IPS DF 6.9 (cell line): ENCODE measurements around the gene ASB3.
A peak's percentile ranks its signal among the peaks of the same experiment; 100 is the strongest.
"Not testable (repeated sequence)": the region's sequence is repeated elsewhere in the genome, so short reads cannot be mapped to it uniquely, and the experiment has no call there.

ENCODE experiments used
- DNase-seq: peaks from one replicate; pipeline ENCODE4 v3.0.0-alpha.2; 2013; ENCODE audit warnings: low read depth, low spot score
- H3K27ac ChIP-seq: one replicate; pipeline ENCODE4 v1.5.1; 2013; ENCODE audit warnings: low read length, control low read depth
- H3K27me3 ChIP-seq: 2 replicates; pipeline ENCODE4 v1.6.1; 2013; ENCODE audit warnings: mild to moderate bottlenecking, low read length; ENCODE audit not compliant: control insufficient read depth, insufficient read depth
- H3K36me3 ChIP-seq: 2 replicates; pipeline ENCODE4 v1.6.1; 2013; ENCODE audit warnings: low read length; ENCODE audit not compliant: control insufficient read depth, insufficient read depth
- H3K4me1 ChIP-seq: 2 replicates; pipeline ENCODE4 v1.6.1; 2013; ENCODE audit warnings: low read length; ENCODE audit not compliant: control insufficient read depth, insufficient read depth
- H3K4me3 ChIP-seq: 2 replicates; pipeline ENCODE4 v1.5.1; 2013; ENCODE audit warnings: mild to moderate bottlenecking, low read length
- H3K9me3 ChIP-seq: 2 replicates; pipeline ENCODE4 v1.6.1; 2013; ENCODE audit warnings: low read length, inconsistent platforms; ENCODE audit not compliant: control insufficient read depth, insufficient read depth
- WGBS: extraction: QIAGEN DNeasy Blood & Tissue Kit; methylation state at CpG from one replicate; pipeline ENCODE4 v1.1.7; 2013; ENCODE audit warnings: mixed read lengths, missing lambda C conversion rate; ENCODE audit not compliant: insufficient read length, insufficient coverage; 5-methylcytosine and 5-hydroxymethylcytosine counted together

Gene ASB3

GRCh38 chr2:53786705-53787613 is at the start of gene ASB3, which contains the start of gene ERLEC1:
Gene ASB3 (minus strand): TSS chr2:53786953. CDS start chr2:53765572, 21,381 bp downstream.
Gene ERLEC1 (plus strand): TSS chr2:53787044. CDS start chr2:53787211, 167 bp downstream.
- Histone ChIP-seq H3K4me1 (no peaks in the 10 kb centered on the region), H3K36me3 (no peaks in the 10 kb centered on the region), H3K9me3 (no peaks in the 10 kb centered on the region), H3K27me3 (no peaks in the 10 kb centered on the region), H3K27ac (no peak within 1 kb of the TSS), H3K4me3 (peak within 1 kb of the TSS; percentile 90)
- DNase-seq: peak; percentile 72
- WGBS: no CpG with 5 or more reads among the region's 77 CpGs

- H3K4me3 ChIP-seq, H3K27ac ChIP-seq, H3K27me3 ChIP-seq, H3K4me1 ChIP-seq, H3K36me3 ChIP-seq, DNase-seq, H3K9me3 ChIP-seq: not testable (repeated sequence)
- WGBS: no CpG with 5 or more reads among the region's 4 CpGs
Measured at GRCh38 chr2:53829980-53830290, 43.2 kb upstream of the ASB3 start.

- Histone ChIP-seq H3K4me1 (peaks cover 3% of the 10 kb centered on the region; the same call in 1 of the 2 replicates), H3K4me3 (no peak overlapping the region), H3K36me3 (no peaks in the 10 kb centered on the region), H3K27me3 (no peaks in the 10 kb centered on the region), H3K9me3 (no peaks in the 10 kb centered on the region), H3K27ac (no peak overlapping the region)
- DNase-seq: no peak
- 100% methylated on average over 2 of the region's 11 CpGs for WGBS
Measured at GRCh38 chr2:53829273-53829979, 42.7 kb upstream of the ASB3 start.

GRCh38 chr2:53828331-53828730 is 41.6 kb upstream of the ASB3 start:
- DNase-seq: no peak
- no peaks in the 10 kb centered on the region for H3K27me3 ChIP-seq
- no peaks in the 10 kb centered on the region for H3K9me3 ChIP-seq
- H3K4me3 ChIP-seq: no peak overlapping the region
- H3K36me3 ChIP-seq: no peaks in the 10 kb centered on the region
- no CpG with 5 or more reads among the region's 4 CpGs for WGBS
- H3K4me1 ChIP-seq: peaks cover 3% of the 10 kb centered on the region; the same call in 1 of the 2 replicates
- no peak overlapping the region for H3K27ac ChIP-seq

- no peak for DNase-seq
- Histone ChIP-seq H3K4me1 (peaks cover 3% of the 10 kb centered on the region; the same call in 1 of the 2 replicates), H3K4me3 (no peak overlapping the region), H3K36me3 (no peaks in the 10 kb centered on the region), H3K27ac (no peak overlapping the region), H3K27me3 (no peaks in the 10 kb centered on the region), H3K9me3 (no peaks in the 10 kb centered on the region)
- WGBS: no CpG with 5 or more reads among the region's 3 CpGs
Measured at GRCh38 chr2:53827398-53828175, 40.8 kb upstream of the ASB3 start.

- no peaks in the 10 kb centered on the region for H3K9me3 ChIP-seq
- no peaks in the 10 kb centered on the region for H3K27me3 ChIP-seq
- H3K4me3 ChIP-seq: no peak overlapping the region
- no CpG with 5 or more reads among the region's 3 CpGs for WGBS
- peaks cover 3% of the 10 kb centered on the region; the same call in 1 of the 2 replicates for H3K4me1 ChIP-seq
- no peak for DNase-seq
- no peaks in the 10 kb centered on the region for H3K36me3 ChIP-seq
- no peak overlapping the region for H3K27ac ChIP-seq
Measured at GRCh38 chr2:53826587-53827397, 40.0 kb upstream of the ASB3 start.

- Histone ChIP-seq H3K27me3 (no peaks in the 10 kb centered on the region), H3K4me3 (no peak overlapping the region), H3K9me3 (no peaks in the 10 kb centered on the region), H3K27ac (no peak overlapping the region), H3K4me1 (peaks cover 3% of the 10 kb centered on the region; the same call in 1 of the 2 replicates), H3K36me3 (no peaks in the 10 kb centered on the region)
- DNase-seq: no peak
- no CpG with 5 or more reads among the region's 1 CpG for WGBS
Measured at GRCh38 chr2:53826030-53826410, 39.3 kb upstream of the ASB3 start.

GRCh38 chr2:53823639-53824038 is 36.9 kb upstream of the ASB3 start:
- H3K27ac ChIP-seq, H3K4me1 ChIP-seq, H3K9me3 ChIP-seq, DNase-seq, H3K4me3 ChIP-seq, H3K36me3 ChIP-seq, H3K27me3 ChIP-seq: not testable (repeated sequence)
- WGBS: no CpG with 5 or more reads among the region's 9 CpGs

GRCh38 chr2:53821810-53822209 is 35.1 kb upstream of the ASB3 start:
- H3K9me3 ChIP-seq: no peaks in the 10 kb centered on the region
- no CpG with 5 or more reads among the region's 6 CpGs for WGBS
- no peaks in the 10 kb centered on the region for H3K4me1 ChIP-seq
- H3K27ac ChIP-seq: no peak overlapping the region
- DNase-seq: no peak
- H3K4me3 ChIP-seq: no peak overlapping the region
- H3K27me3 ChIP-seq: no peaks in the 10 kb centered on the region
- no peaks in the 10 kb centered on the region for H3K36me3 ChIP-seq
